Measurements from ENCODE around the gene GALNT10.

DNA sequence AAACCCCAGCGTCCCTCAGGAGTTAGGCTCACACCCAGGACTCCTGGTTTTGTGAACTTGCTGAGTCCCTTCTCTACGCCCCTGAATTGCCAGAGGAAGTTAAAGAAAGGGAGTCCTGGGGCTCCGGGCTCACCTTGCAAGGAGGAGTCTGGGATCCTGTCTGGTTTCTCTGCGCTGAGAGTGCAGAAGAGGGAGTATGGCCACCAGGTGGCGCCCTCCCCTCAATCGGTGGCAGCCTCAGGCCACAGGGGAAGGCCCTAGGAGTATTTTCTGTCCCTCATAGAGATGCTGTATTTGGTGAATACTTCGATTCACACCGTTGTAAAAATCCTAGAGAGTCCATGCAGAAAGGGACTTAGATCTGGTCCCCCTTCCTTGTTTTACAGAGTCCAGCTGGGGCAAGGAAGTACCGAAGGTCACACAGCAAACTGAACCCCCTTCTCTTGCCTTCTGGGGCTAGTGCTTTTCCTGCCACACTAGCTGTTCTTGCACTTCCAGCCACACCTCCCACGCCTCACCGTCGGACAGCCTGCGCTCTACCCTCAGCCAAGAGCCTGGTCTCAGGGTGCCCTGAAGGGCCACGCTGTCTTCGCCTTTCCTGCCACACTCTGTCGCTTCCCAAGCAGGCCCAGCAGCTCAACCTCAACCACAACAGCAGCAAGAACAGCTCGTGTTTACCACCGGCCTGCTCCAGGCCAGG, 277.3 kb downstream of the GALNT10 start:
- TF ChIP-seq EZH2phosphoT487 (IDR thresholded peaks at IDR 0.05; ENCODE audit: unreplicated experiment) (no peak), CREB1 (CRISPR knock-in tag; IDR thresholded peaks at IDR 0.05; ENCODE audit: low read depth) (no peak), EZH2 (IDR thresholded peaks at IDR 0.05; ENCODE audit: low read depth, unreplicated experiment) (no peak), POLR2AphosphoS5 (IDR thresholded peaks at IDR 0.05; ENCODE audit: low read depth) (no peak), JUNB (IDR thresholded peaks at IDR 0.05; ENCODE audit: unreplicated experiment) (no peak), ZNF114 (CRISPR knock-in tag; IDR thresholded peaks at IDR 0.05) (no peak), NANOG (IDR thresholded peaks at IDR 0.05; ENCODE audit: borderline replicate concordance) (no peak)
- TF ChIP-seq, protein P1, sequence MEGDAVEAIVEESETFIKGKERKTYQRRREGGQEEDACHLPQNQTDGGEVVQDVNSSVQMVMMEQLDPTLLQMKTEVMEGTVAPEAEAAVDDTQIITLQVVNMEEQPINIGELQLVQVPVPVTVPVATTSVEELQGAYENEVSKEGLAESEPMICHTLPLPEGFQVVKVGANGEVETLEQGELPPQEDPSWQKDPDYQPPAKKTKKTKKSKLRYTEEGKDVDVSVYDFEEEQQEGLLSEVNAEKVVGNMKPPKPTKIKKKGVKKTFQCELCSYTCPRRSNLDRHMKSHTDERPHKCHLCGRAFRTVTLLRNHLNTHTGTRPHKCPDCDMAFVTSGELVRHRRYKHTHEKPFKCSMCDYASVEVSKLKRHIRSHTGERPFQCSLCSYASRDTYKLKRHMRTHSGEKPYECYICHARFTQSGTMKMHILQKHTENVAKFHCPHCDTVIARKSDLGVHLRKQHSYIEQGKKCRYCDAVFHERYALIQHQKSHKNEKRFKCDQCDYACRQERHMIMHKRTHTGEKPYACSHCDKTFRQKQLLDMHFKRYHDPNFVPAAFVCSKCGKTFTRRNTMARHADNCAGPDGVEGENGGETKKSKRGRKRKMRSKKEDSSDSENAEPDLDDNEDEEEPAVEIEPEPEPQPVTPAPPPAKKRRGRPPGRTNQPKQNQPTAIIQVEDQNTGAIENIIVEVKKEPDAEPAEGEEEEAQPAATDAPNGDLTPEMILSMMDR (conservative IDR thresholded peaks at IDR 0.05; ENCODE audit: low read depth in 2 of 2): peak; percentile 95 to 97
- TF ChIP-seq, protein P2, sequence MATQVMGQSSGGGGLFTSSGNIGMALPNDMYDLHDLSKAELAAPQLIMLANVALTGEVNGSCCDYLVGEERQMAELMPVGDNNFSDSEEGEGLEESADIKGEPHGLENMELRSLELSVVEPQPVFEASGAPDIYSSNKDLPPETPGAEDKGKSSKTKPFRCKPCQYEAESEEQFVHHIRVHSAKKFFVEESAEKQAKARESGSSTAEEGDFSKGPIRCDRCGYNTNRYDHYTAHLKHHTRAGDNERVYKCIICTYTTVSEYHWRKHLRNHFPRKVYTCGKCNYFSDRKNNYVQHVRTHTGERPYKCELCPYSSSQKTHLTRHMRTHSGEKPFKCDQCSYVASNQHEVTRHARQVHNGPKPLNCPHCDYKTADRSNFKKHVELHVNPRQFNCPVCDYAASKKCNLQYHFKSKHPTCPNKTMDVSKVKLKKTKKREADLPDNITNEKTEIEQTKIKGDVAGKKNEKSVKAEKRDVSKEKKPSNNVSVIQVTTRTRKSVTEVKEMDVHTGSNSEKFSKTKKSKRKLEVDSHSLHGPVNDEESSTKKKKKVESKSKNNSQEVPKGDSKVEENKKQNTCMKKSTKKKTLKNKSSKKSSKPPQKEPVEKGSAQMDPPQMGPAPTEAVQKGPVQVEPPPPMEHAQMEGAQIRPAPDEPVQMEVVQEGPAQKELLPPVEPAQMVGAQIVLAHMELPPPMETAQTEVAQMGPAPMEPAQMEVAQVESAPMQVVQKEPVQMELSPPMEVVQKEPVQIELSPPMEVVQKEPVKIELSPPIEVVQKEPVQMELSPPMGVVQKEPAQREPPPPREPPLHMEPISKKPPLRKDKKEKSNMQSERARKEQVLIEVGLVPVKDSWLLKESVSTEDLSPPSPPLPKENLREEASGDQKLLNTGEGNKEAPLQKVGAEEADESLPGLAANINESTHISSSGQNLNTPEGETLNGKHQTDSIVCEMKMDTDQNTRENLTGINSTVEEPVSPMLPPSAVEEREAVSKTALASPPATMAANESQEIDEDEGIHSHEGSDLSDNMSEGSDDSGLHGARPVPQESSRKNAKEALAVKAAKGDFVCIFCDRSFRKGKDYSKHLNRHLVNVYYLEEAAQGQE (IDR thresholded peaks at IDR 0.05; ENCODE audit: unreplicated experiment): no peak
- TF ChIP-seq, protein P3, sequence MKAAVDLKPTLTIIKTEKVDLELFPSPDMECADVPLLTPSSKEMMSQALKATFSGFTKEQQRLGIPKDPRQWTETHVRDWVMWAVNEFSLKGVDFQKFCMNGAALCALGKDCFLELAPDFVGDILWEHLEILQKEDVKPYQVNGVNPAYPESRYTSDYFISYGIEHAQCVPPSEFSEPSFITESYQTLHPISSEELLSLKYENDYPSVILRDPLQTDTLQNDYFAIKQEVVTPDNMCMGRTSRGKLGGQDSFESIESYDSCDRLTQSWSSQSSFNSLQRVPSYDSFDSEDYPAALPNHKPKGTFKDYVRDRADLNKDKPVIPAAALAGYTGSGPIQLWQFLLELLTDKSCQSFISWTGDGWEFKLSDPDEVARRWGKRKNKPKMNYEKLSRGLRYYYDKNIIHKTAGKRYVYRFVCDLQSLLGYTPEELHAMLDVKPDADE (IDR thresholded peaks at IDR 0.05): no peak

All from GM23338 (cell line).